G401 (cell line): ENCODE data around the gene AFMID. TPM values are rescaled to one million over a fixed set of nuclear protein-coding genes. Genes with fewer than 3 reads are reported as not detected.
A peak's percentile ranks its signal among the peaks of the same experiment; 100 is the strongest.
"Not testable (repeated sequence)": the region's sequence is repeated elsewhere in the genome, so short reads cannot be mapped to it uniquely, and the experiment has no call there.

Source experiments
- DNase-seq: peaks from one replicate; pipeline ENCODE4 v3.0.0-alpha.2; 2015; ENCODE audit warnings: low spot score
- in situ Hi-C: cut with HindIII; loops from 2 replicates; pipeline ENCODE4 v1.10.0; 2016; ENCODE audit warnings: low sequenced_read_pairs, mixed read lengths
- total RNA-seq: library from RNA; depleted of rRNA; stranded (reverse); fragments of >200 nt; shearing (Covaris generic); gene quantifications from 2 replicates; pipeline ENCODE4 v1.2.3, GENCODE V29; 2014

AFMID gene
- total RNA-seq, 1 experiment from 2014 or later = 43.1 TPM

- no peak for DNase-seq
- in situ Hi-C loops = no loop called here
These were observed 45.1 kb downstream of the AFMID start for GRCh38 chr17:78231991-78232858.

- DNase-seq = no peak
- in situ Hi-C loops = no loop called here
These were observed 45.7 kb downstream of the AFMID start for GRCh38 chr17:78232859-78233173.

DNA sequence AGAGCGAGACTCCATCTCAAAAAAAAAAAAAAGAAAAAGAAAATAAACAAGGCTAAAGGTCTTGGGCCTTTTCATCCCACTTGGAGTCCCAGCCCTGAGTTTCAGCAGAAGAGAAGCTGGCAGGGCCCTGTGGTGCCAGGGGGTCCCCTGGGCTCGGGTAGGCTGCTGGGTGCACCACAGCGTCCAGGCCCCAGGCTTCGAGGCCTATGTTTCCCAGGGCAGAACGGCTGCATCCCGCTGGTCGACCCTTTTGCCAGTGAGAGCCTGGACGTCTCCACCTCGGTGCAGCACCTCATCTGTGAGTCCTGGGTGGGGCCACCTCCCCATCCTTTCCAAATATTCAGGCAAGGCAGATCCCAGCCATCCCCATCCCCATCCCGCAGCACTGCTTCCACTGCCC is 46.5 kb downstream of the AFMID start:
- no peak for DNase-seq
- in situ Hi-C loops = no loop called here

DNA sequence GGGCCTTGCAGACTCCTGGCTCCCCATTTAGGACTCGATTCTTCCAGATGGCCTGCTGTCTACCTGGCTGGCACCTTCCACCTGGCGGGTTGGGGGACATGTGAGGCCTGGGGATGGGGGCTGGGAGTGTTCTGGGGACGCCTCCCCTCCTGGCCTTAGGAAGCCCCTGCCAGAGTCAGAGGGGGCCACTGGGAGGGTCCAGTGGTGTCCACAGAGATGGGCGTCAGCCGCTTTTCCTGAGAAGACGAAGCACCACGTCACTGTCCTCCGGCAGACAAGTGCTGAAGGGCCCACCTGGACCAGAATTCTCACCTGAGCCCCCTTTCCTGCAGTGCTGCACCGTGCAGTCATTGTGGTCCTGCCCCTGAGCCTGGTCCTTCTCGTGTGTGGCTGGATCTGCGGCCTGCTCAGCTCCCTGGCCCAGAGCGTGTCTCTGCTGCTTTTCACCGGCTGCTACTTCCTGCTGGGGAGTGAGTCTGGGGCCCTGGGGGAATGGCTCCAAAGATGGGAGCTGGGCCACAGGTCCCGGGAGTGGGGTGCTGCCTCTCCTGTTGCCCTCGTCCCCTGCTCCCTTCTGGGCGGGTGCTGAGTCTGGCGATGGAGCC is 47.2 kb downstream of the AFMID start:
- no peak for DNase-seq
- in situ Hi-C loops = no loop called here

DNA sequence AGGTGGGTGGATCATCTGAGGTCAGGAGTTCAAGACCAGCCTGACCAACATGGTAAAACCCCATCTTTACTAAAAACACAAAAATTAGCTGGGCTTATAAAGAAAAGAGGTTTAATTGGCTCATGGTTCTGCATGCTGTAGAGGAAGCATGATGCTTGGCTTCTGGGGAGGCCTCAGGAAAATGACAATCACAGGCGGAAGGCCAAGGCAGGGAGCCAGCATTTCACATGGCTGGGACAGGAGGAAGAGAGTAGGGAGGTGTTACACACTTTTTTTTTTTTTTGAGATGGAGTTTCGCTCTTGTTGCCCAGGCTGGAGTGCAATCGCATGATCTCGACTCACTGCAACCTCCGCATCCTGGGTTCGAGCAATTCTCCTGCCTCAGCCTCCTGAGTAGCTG is 47.9 kb downstream of the AFMID start:
- DNase-seq, in situ Hi-C loops: not testable (repeated sequence)

DNA sequence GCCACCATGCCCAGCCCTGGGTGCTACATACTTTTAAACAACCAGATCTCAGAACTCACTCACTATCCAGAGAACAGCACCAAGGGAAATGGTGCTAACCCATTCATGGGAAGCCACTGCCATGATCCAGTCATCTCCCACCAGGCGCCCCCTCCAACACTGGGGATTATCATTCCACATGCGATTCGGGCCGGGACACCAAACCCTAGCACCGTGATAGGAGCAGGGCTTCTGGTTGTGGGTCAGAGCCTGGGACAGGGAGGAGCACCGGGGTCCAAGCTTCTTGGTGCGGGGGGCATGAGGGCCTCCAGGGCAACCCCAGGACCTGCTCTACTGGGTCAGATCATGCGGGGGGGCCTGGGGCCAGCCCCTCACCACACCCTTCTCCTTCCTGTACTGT is 48.7 kb downstream of the AFMID start:
- in situ Hi-C loops = no loop called here
- no peak for DNase-seq

DNA sequence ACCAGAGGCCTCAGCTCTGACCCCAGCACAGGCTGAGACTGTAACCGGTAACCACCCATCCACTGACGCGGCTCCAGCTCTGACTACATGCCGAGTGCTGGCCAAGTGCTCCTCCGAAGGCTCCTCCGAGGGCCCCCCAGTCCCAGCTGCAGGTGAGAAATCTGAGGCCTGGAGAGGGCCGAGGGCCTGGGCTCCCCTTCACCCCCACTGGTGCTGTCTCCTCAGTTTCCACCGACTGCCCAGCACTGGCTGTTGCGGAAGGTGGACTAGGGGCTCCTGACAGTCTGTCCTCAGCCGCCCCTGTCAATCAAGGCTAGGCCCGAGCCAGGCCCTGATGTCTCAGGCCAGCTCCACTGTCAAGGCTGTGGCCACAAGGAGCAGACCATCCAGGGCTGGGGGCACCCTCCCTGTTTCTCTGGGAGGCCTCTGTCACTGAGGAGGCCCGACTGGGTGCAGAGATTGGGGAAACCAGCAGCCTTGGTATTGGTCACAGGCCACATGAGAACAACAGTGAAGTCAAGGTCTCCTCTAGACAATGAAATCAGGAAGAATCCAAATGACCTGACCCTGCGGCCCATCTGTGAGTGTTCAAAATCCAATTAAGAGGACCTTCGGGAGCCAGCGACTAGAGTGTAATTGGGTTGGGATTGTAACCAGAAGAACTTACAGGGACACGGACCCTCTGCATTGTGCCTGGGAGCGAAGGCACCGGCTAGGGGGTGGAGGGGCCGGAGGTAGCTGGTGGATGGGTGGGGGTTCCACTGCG is 49.4 kb downstream of the AFMID start:
- no peak for DNase-seq
- in situ Hi-C loops = no loop called here

GRCh38 chr17:78237401-78238012 is 50.3 kb downstream of the AFMID start:
- in situ Hi-C loops = no loop called here

GRCh38 chr17:78238823-78239488 is 51.8 kb downstream of the AFMID start:
- no peak for DNase-seq

More at GRCh38 chr17:78237401-78238012, 50.3 kb downstream of the AFMID start:
- DNase-seq = no peak

GRCh38 chr17:78239489-78239931 is 52.3 kb downstream of the AFMID start:
- in situ Hi-C loops = no loop called here

More at GRCh38 chr17:78238823-78239488, 51.8 kb downstream of the AFMID start:
- in situ Hi-C loops = no loop called here

GRCh38 chr17:78240012-78240655 is 53.0 kb downstream of the AFMID start:
- DNase-seq = no peak
- in situ Hi-C loops = no loop called here

More at GRCh38 chr17:78239489-78239931, 52.3 kb downstream of the AFMID start:
- no peak for DNase-seq

DNA sequence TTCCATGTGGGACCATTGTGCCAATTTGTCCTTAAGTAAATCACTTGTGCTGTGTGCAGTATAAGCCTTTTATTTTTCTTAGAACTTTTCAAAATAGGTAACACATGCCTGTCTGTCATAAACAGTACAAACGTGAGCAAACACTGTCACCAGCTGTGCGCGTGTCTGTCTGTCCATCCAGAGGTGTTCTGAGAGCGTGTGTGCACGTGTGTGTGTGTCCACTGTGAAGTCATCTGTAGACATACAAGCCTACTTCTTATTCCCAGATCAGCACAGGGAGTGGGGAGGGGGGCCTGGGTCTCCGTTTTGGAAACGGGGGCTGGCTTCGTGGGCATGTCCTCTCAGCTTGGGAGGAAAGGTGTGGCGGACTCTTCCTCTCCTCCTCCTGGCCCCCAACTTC is 53.7 kb downstream of the AFMID start:
- no peak for DNase-seq
- in situ Hi-C loops = no loop called here

- in situ Hi-C loops = no loop called here
- DNase-seq = peak; percentile 57
These were observed 54.3 kb downstream of the AFMID start for GRCh38 chr17:78241277-78242023.

GRCh38 chr17:78242024-78242742 is 55.0 kb downstream of the AFMID start:
- DNase-seq = no peak
- in situ Hi-C loops = no loop called here

GRCh38 chr17:78247304-78247703 is 60.1 kb downstream of the AFMID start:
- DNase-seq = no peak
- in situ Hi-C loops = no loop called here

DNA sequence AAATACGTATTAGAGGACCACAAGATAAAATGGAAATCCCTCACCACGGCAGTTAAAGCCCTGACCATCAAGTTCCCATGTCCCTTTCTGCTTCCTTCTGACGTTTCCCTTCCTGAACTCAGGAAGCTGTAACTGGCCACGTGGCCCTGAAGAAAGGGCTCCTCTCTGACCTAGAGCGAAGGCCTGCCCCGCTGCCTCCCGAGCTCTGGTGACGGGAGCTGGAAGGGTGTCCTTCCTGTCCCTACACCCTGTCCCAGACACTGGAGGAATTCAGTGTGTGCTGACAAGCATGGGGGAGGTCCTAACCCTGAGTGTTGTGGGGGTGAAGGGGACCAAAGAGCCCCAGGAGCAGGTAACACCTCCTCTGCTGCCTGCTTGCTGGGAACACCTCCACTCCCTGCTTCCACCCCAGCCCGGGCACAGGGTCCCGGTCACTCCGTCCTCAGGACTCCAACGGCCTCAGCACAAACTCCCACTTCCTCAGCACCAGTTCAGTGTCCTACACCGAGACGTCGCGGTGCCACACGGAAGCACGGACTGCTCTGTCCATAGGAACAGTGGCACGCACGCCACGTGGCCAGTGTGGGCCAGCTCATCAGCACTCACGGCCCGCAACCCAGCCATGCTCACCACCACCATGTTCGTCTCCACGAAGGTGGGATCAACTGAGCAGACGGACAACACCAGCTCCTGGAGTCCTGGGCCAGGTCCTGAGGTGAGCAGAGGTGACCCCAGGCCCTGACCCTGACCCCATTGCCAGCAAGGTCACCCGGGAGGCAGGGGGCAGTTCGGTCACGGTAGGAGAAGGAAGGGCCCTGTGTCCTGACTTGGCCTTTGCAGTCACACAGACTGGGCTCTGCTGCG is 61.1 kb downstream of the AFMID start:
- no peak for DNase-seq
- in situ Hi-C loops = no loop called here
